ENCODE results near the gene AGAP2.

GRCh38 chr12:57739914-57740538 is 1.5 kb upstream of the AGAP2 start:
- TF ChIP-seq CTCF (IDR thresholded peaks at IDR 0.05; ENCODE audit: insufficient read depth, low read length, poor library complexity, severe bottlenecking) (no peak), EZH2phosphoT487 (conservative IDR thresholded peaks at IDR 0.05; ENCODE audit: low read length) (no peak)

All from SU-DHL-6 (cell line).